DND-41 (cell line): Measurements from ENCODE around the gene HAUS7.

ENCODE experiments used
- CTCF ChIP-seq: IDR thresholded peaks from 2 replicates; pipeline ENCODE4 v1.5.1; 2012; ENCODE audit warnings: borderline replicate concordance, low read length, moderate library complexity, mild to moderate bottlenecking; ENCODE audit not compliant: poor library complexity, severe bottlenecking; ENCODE audit errors: extremely low read depth
- EZH2 ChIP-seq: IDR thresholded peaks from 3 replicates; pipeline ENCODE4 v1.6.1; 2012; ENCODE audit warnings: borderline replicate concordance, low read depth, mild to moderate bottlenecking, moderate library complexity, low read length, inconsistent platforms; ENCODE audit not compliant: severe bottlenecking

GRCh38 chrX:153408221-153408721, 62.1 kb downstream of the HAUS7 start:
- TF ChIP-seq CTCF (no peak), EZH2 (no peak)
